ENCODE results near the gene BRF1.

BRF1 gene

DNA sequence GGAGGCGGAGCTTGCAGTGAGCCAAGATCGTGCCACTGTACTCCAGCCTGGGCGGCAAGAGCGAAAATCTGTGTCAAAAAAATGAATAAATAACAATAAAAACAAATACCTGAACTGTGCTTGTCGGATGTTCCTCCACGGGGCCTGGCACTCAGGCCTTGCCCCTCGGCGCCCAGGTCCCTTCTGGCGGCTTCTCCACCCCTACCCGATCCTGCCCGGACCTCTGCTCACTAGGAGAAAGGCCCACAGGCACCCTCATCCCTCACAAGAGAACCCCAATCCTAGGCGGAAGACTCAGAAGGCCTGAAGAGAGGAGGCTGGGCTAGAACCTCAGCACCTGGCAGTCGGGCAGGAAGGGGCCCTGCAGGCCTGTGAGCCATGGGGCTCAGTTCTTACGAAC lies 73.5 kb downstream of the BRF1 start:
- TF ChIP-seq GATA2 (IDR thresholded peaks at IDR 0.05; ENCODE audit: low read depth, low read length) (no peak), GATA3 (IDR thresholded peaks at IDR 0.05; ENCODE audit: low read depth, low read length) (no peak)

GRCh38 chr14:105226198-105226597 lies 74.6 kb downstream of the BRF1 start:
- no peak for TF ChIP-seq GATA2 (IDR thresholded peaks at IDR 0.05; ENCODE audit: low read depth, low read length)
- no peak for TF ChIP-seq GATA3 (IDR thresholded peaks at IDR 0.05; ENCODE audit: low read depth, low read length)

DNA sequence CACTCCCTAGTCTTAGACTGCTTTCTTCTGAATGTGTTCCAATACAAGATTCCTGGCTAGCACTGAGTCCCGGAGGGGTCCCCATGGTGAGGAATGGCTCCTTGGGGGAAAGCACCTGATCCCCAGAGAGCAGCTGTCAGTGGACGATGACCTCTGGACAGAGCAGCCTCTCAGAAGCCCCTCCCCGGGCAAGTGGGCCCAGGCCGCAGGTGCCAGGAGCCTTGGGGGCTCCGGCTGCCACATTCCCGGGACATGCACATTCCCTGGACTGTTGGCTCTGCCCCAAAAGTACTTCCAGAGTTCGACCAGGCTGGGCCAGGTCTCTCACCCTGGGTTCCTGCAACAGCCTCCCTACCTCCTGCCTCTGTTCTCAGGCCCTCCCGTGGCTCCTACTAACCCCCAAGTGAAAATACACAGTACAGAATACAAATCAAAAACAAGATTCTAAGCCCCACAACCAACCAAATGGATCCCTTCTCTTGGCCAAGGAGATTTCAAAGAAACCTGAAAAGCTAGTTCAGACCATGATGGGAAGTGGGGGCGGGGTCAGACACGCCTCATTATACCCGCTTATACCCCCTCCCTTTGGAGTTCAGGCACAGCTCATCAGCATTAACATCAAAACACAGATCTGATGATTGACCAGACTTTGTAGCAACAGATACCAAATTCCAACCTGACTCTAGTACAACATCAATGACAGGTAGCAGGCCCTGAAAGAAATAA lies 75.8 kb downstream of the BRF1 start:
- TF ChIP-seq GATA2 (IDR thresholded peaks at IDR 0.05; ENCODE audit: low read depth, low read length) (no peak), GATA3 (IDR thresholded peaks at IDR 0.05; ENCODE audit: low read depth, low read length) (no peak)

DNA sequence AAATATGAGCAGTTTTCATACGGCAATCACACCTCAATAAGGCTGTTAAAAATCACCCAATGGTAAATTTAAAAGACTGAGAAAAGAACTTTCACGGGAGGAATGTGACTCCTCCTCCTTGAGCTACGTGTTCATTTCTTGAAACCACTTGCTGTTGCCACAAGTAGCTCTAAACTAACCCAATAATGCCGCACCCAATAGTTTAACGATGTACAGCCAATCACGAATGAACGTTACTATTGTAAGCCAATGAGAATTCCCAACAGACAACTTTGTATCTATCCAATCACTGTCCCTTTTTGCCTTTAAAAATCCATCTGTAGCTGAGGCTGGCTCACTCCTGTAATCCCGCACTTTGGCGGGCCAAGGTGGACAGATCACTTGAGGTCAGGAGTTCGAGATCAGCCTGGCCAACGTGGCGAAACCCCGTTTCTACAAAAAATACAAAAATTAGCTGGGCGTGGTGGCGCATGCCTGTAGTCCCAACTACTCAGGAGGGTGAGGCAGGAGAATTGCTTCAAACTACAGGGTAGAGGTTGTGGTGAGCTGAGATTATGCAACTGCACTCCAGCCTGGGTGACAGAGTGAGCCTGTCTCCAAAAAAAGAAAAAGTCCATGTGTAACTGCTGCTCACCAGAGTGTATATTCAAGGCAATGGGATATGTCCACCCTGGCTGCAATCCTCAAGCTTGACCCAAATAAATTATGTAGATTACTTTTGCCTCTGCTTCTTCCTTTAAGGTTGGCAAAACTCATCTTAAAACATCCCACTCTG lies 76.8 kb downstream of the BRF1 start:
- TF ChIP-seq GATA3 (IDR thresholded peaks at IDR 0.05; ENCODE audit: low read depth, low read length) (no peak), GATA2 (IDR thresholded peaks at IDR 0.05; ENCODE audit: low read depth, low read length) (no peak)

DNA sequence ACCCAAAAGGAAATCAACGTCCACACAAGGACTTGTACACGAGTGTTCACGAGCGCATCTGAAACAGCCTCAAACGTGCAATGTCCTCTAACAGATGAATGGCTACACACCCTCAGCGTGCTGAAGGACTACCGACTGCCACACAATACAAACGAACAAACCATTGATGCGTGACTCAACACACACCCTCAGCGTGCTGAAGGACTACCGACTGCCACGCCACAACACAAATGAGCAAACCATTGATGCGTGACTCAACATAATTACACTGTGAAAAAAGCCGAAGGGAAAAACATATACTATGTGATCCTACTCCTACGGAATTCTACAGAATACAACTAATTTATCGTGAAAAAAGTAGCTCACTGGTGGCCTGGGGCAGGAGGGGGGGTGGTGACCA lies 77.5 kb downstream of the BRF1 start:
- TF ChIP-seq GATA2 (IDR thresholded peaks at IDR 0.05; ENCODE audit: low read depth, low read length): no peak
- no peak for TF ChIP-seq GATA3 (IDR thresholded peaks at IDR 0.05; ENCODE audit: low read depth, low read length)

DNA sequence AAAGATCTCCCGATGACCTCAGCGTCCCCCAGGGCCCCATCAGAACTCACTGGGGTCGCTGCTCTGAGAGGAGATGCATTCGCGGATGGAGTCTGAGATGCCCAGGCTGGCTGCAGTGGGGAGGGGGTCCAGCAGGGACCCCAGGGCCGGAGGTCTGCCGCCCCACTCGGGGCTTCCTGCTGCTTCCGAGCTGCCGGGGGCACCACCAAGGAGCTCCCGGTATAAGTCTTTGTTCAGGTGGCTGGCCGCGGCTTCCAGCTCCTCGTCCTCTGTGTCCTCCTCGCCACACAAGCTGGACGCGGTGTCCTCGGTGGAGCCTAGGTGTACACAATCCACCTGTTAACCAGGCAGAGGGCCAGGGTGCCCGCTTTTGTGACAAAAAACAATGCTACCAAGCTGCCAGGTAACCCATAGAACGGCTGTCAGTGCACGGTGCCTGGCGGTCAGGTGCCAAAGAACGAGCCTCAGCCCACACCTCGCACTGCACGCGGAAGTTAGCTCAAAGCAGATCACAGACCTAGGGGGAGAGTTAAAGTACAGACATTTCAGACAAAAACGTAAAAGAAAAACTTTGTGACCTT lies 79.1 kb downstream of the BRF1 start:
- no peak for TF ChIP-seq GATA2 (IDR thresholded peaks at IDR 0.05; ENCODE audit: low read depth, low read length)
- no peak for TF ChIP-seq GATA3 (IDR thresholded peaks at IDR 0.05; ENCODE audit: low read depth, low read length)

DNA sequence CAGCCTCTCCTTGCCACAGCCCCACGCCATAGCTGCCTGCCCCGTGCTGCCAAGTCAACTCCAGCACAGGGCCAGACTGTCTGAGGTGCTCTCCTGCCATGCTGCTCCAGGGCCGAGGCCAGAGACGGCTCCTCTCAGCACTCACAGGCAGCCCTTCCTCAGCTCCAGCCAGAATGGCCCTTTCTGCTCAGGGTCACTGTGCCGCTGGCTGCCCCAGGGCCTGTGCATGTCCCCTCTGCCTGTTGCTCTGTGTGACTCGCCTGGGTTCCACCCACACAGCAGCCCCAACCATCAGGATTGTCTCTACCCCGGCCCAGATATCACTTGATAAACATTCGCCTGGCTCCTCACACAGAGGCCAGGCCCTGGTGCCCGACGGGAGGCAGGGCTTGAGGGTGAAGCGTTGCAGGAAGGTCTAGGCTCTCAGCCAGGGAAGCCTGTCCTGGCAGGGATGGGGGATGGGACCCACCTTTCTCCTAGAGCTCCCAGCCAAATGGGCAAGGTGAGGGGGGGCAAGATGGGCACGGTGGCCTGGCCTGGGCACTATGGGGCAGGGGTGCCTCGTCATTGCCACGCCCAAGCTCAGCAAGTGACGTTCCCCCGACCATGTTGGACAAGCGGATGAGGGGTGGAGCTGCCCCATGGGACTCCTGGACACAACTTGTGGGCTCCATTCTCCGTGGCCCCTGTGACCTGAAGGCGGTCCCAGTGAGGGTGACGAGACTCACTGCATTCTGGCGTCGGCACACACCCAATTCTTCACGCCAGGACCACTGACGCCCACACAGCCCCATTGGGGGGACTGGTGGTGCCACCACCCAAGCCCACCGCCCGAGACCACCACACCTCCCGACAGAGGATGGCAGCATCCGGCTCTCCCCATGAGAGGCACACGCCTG lies 79.9 kb downstream of the BRF1 start:
- no peak for TF ChIP-seq GATA3 (IDR thresholded peaks at IDR 0.05; ENCODE audit: low read depth, low read length)
- TF ChIP-seq GATA2 (IDR thresholded peaks at IDR 0.05; ENCODE audit: low read depth, low read length): peak; percentile 74

- TF ChIP-seq GATA3 (IDR thresholded peaks at IDR 0.05; ENCODE audit: low read depth, low read length): no peak
Measured at GRCh38 chr14:105219753-105220152, 81.0 kb downstream of the BRF1 start.

DNA sequence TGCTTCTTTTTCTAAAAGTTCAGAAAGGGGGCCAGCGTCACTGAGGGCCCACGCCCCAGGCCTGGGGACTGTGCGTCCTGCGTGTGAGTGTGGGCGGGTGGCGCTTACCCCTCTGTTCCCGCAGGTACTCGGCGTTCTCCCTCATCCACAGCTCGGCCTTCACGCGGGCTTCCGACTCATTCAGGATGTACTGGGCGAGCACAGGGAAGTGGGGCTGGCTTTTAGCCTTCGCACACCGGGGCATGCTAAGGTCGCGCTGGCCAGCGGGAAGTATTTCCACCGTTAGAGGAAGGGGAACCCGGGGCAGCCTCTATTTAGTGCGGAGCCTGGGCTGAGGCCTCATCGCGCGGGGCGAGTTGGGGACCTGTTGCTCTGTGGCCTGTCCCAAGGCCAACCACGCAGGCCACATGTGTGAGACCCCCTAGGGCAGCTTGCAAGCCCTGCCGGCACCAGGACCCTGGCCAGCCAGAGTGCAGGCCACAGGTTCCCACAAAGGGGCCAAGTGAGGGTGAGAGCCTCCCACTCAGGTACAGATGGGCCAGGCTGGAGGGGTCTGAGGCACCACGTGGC lies 81.7 kb downstream of the BRF1 start:
- TF ChIP-seq GATA2 (IDR thresholded peaks at IDR 0.05; ENCODE audit: low read depth, low read length) (no peak), GATA3 (IDR thresholded peaks at IDR 0.05; ENCODE audit: low read depth, low read length) (no peak)

GRCh38 chr14:105218611-105219010 lies 82.2 kb downstream of the BRF1 start:
- TF ChIP-seq GATA3 (IDR thresholded peaks at IDR 0.05; ENCODE audit: low read depth, low read length): no peak
- no peak for TF ChIP-seq GATA2 (IDR thresholded peaks at IDR 0.05; ENCODE audit: low read depth, low read length)

- no peak for TF ChIP-seq GATA3 (IDR thresholded peaks at IDR 0.05; ENCODE audit: low read depth, low read length)
- no peak for TF ChIP-seq GATA2 (IDR thresholded peaks at IDR 0.05; ENCODE audit: low read depth, low read length)
Measured at GRCh38 chr14:105217774-105218173, 83.0 kb downstream of the BRF1 start.

DNA sequence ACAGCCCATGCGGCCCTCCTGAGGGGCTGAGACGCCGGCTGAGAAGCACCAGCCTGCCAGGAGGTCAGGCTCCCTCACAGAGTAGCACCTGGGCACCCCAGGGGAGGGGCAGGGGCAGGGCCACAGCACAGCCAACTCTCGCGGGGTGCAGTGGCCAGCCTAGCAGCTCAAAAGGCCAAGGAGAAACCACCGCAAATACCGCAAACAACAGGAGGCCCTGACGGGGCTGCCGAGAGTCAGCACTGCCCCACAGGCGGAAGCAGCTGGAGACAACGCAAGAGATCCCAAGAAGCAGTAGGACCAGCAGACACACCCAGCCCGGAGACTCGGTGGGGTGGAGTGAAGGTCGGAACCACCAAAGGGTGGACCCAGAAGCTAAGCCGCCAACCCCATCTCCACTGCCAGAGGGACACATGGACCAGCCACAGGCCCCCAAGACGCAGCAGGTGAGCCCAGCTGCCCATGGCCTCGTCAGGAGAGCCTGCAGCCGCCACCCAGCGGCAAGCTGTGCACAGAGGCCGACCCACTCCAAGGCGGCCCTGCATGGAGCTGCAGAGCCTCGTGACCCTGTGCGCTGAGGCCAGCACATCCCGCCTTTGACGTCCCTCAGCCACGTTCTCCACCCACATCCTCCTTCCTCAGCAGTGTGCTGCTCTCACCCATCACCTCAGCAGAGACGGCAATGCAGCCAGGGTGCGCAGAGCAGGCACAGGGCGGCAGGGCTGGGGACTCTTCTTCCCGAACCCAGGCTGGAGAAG lies 84.1 kb downstream of the BRF1 start:
- TF ChIP-seq GATA3 (IDR thresholded peaks at IDR 0.05; ENCODE audit: low read depth, low read length) (no peak), GATA2 (IDR thresholded peaks at IDR 0.05; ENCODE audit: low read depth, low read length) (no peak)

- TF ChIP-seq GATA3 (IDR thresholded peaks at IDR 0.05; ENCODE audit: low read depth, low read length): no peak
- TF ChIP-seq GATA2 (IDR thresholded peaks at IDR 0.05; ENCODE audit: low read depth, low read length): no peak
Measured at GRCh38 chr14:105215602-105216001, 85.2 kb downstream of the BRF1 start.

Data from SH-SY5Y (cell line).